Measurements from ENCODE around the gene TMEM132C.

DNA sequence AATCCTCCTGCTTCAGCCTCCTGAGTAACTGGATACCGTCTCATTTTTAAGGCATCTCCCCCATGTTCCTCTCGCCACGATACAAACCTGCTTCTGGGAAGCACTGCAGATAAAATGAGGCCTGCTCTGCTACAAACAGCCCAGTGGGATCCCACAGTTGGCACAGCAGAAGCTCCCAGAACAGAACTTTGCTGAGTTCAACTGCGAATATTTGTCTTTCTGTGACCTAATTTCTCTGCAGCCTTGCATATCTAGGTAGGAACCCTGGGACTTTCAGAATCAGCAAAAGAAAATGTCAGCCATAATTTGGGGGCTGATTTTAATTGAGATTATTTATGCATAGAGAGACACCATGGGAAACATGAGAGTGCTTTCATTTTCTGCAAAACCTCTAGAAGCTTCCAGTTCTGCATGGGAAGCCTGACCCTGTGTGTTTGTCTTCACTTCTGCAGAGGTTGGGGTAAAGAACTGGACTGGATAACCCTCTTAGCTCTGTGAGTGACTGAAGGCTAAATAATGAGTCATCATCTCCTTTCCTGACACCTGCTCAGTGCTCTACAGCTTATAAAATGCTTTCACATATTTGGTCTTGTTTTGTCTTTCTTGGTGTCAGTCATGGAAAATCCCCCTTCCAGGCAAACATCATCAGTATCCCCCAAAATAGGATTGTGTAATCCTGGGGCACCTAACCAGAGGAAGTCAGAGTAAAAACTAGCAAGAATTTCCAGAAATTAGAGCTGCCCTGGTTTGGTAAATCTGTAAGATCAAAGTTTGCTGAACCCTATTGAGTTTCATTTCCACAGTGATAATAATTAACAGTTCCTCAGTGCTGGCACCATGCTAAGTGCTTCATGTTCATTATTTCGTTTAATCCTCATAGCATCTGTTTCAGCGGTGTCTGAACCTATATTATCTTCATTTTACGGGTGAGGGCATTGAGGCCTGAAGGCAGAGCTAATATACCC lies 371.0 kb downstream of the TMEM132C start:
- TF ChIP-seq, protein P1, sequence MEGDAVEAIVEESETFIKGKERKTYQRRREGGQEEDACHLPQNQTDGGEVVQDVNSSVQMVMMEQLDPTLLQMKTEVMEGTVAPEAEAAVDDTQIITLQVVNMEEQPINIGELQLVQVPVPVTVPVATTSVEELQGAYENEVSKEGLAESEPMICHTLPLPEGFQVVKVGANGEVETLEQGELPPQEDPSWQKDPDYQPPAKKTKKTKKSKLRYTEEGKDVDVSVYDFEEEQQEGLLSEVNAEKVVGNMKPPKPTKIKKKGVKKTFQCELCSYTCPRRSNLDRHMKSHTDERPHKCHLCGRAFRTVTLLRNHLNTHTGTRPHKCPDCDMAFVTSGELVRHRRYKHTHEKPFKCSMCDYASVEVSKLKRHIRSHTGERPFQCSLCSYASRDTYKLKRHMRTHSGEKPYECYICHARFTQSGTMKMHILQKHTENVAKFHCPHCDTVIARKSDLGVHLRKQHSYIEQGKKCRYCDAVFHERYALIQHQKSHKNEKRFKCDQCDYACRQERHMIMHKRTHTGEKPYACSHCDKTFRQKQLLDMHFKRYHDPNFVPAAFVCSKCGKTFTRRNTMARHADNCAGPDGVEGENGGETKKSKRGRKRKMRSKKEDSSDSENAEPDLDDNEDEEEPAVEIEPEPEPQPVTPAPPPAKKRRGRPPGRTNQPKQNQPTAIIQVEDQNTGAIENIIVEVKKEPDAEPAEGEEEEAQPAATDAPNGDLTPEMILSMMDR (conservative IDR thresholded peaks at IDR 0.05; ENCODE audit: low read depth in 2 of 2): no peak
- no peak for TF ChIP-seq STAT1 (IDR thresholded peaks at IDR 0.05; ENCODE audit: unreplicated experiment)
- TF ChIP-seq EZH2phosphoT487 (IDR thresholded peaks at IDR 0.05; ENCODE audit: unreplicated experiment): no peak
- TF ChIP-seq POLR2AphosphoS5 (IDR thresholded peaks at IDR 0.05; ENCODE audit: low read depth): no peak
- TF ChIP-seq EZH2 (IDR thresholded peaks at IDR 0.05; ENCODE audit: low read depth, unreplicated experiment): no peak
- TF ChIP-seq, protein P2, sequence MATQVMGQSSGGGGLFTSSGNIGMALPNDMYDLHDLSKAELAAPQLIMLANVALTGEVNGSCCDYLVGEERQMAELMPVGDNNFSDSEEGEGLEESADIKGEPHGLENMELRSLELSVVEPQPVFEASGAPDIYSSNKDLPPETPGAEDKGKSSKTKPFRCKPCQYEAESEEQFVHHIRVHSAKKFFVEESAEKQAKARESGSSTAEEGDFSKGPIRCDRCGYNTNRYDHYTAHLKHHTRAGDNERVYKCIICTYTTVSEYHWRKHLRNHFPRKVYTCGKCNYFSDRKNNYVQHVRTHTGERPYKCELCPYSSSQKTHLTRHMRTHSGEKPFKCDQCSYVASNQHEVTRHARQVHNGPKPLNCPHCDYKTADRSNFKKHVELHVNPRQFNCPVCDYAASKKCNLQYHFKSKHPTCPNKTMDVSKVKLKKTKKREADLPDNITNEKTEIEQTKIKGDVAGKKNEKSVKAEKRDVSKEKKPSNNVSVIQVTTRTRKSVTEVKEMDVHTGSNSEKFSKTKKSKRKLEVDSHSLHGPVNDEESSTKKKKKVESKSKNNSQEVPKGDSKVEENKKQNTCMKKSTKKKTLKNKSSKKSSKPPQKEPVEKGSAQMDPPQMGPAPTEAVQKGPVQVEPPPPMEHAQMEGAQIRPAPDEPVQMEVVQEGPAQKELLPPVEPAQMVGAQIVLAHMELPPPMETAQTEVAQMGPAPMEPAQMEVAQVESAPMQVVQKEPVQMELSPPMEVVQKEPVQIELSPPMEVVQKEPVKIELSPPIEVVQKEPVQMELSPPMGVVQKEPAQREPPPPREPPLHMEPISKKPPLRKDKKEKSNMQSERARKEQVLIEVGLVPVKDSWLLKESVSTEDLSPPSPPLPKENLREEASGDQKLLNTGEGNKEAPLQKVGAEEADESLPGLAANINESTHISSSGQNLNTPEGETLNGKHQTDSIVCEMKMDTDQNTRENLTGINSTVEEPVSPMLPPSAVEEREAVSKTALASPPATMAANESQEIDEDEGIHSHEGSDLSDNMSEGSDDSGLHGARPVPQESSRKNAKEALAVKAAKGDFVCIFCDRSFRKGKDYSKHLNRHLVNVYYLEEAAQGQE (IDR thresholded peaks at IDR 0.05; ENCODE audit: unreplicated experiment): no peak
- TF ChIP-seq JUNB (IDR thresholded peaks at IDR 0.05; ENCODE audit: unreplicated experiment): no peak
- no peak for TF ChIP-seq ETS1 (IDR thresholded peaks at IDR 0.05)
- no peak for TF ChIP-seq CREB1 (CRISPR knock-in tag; IDR thresholded peaks at IDR 0.05; ENCODE audit: low read depth)
- TF ChIP-seq, protein P3, sequence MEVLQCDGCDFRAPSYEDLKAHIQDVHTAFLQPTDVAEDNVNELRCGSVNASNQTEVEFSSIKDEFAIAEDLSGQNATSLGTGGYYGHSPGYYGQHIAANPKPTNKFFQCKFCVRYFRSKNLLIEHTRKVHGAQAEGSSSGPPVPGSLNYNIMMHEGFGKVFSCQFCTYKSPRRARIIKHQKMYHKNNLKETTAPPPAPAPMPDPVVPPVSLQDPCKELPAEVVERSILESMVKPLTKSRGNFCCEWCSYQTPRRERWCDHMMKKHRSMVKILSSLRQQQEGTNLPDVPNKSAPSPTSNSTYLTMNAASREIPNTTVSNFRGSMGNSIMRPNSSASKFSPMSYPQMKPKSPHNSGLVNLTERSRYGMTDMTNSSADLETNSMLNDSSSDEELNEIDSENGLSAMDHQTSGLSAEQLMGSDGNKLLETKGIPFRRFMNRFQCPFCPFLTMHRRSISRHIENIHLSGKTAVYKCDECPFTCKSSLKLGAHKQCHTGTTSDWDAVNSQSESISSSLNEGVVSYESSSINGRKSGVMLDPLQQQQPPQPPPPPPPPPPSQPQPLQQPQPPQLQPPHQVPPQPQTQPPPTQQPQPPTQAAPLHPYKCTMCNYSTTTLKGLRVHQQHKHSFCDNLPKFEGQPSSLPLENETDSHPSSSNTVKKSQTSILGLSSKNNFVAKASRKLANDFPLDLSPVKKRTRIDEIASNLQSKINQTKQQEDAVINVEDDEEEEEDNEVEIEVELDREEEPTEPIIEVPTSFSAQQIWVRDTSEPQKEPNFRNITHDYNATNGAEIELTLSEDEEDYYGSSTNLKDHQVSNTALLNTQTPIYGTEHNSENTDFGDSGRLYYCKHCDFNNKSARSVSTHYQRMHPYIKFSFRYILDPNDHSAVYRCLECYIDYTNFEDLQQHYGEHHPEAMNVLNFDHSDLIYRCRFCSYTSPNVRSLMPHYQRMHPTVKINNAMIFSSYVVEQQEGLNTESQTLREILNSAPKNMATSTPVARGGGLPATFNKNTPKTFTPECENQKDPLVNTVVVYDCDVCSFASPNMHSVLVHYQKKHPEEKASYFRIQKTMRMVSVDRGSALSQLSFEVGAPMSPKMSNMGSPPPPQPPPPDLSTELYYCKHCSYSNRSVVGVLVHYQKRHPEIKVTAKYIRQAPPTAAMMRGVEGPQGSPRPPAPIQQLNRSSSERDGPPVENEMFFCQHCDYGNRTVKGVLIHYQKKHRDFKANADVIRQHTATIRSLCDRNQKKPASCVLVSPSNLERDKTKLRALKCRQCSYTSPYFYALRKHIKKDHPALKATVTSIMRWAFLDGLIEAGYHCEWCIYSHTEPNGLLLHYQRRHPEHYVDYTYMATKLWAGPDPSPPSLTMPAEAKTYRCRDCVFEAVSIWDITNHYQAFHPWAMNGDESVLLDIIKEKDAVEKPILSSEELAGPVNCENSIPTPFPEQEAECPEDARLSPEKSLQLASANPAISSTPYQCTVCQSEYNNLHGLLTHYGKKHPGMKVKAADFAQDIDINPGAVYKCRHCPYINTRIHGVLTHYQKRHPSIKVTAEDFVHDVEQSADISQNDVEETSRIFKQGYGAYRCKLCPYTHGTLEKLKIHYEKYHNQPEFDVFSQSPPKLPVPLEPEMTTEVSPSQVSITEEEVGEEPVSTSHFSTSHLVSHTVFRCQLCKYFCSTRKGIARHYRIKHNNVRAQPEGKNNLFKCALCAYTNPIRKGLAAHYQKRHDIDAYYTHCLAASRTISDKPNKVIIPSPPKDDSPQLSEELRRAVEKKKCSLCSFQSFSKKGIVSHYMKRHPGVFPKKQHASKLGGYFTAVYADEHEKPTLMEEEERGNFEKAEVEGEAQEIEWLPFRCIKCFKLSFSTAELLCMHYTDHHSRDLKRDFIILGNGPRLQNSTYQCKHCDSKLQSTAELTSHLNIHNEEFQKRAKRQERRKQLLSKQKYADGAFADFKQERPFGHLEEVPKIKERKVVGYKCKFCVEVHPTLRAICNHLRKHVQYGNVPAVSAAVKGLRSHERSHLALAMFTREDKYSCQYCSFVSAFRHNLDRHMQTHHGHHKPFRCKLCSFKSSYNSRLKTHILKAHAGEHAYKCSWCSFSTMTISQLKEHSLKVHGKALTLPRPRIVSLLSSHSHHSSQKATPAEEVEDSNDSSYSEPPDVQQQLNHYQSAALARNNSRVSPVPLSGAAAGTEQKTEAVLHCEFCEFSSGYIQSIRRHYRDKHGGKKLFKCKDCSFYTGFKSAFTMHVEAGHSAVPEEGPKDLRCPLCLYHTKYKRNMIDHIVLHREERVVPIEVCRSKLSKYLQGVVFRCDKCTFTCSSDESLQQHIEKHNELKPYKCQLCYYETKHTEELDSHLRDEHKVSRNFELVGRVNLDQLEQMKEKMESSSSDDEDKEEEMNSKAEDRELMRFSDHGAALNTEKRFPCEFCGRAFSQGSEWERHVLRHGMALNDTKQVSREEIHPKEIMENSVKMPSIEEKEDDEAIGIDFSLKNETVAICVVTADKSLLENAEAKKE (CRISPR knock-in tag; IDR thresholded peaks at IDR 0.05): no peak
- TF ChIP-seq ZNF114 (CRISPR knock-in tag; IDR thresholded peaks at IDR 0.05): no peak
- TF ChIP-seq ZNF331 (CRISPR knock-in tag; IDR thresholded peaks at IDR 0.05; ENCODE audit: low read depth): no peak

Data from GM23338 (cell line).